Measurements from ENCODE around the gene EIF2AK2. TPM values are rescaled to one million over a fixed set of nuclear protein-coding genes. Genes with fewer than 3 reads are reported as not detected.

Gene EIF2AK2
- total and polyA plus RNA-seq, 10 of the 15 experiments (the other 5 are each of a cell fraction or from before 2014, with no cell fraction given), result 16.2 to 81.4 (median 63.3) TPM

DNA sequence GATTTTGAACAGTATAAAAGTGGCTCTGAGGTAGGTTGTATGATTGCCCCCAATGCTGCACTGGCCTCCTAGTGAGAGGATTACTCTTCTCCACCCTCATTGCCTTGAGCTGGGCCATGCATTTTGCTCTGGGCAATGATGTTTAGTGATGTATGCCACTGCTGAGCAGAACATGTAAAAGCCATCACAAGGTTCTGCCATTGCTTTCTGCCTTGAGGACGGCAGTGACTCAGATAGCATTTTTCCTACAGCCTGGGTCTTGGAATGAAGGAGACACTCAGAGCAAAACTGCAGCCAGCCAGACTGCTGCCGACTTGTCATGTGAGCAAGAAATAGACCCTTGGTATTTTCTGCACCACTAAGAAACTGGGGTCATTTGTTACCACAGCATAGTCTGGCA, 44.8 kb downstream of the EIF2AK2 start:
- FAIRE-seq (no peak), ATAC-seq (no peak), DNase-seq (ENCODE audit: low read depth, low spot score) (no peak)
- in situ Hi-C loops (cut with MboI), result no loop called here
- H3K4me2 ChIP-seq (ENCODE audit: control insufficient read depth, insufficient read depth), result no peak overlapping the region
- no peaks in the 10 kb centered on the region for H3K4me1 ChIP-seq (ENCODE audit: control insufficient read depth, insufficient read depth, low read length)
- H3K27ac ChIP-seq (ENCODE audit: control insufficient read depth, insufficient read depth), result no peak overlapping the region
- 96% methylated on average over 2 of the region's 2 CpGs for WGBS (ENCODE audit: insufficient coverage, insufficient replicate concordance, low lambda C conversion rate, missing lambda C conversion rate)
- no peak overlapping the region for H2AFZ ChIP-seq (ENCODE audit: control insufficient read depth, low read depth, low read length)
- peaks cover 10 to 45% of the 10 kb centered on the region in 2 experiments for H3K36me3 ChIP-seq (ENCODE audit: control insufficient read depth in 2 of 2, insufficient read depth in 2 of 2, low read length in 1 of 2)
- CTCF ChIA-PET, result interaction anchor here (0.6 to 1.4 kb wide), 2 partner anchors 29 to 152 kb away, joined by 3 to 4 read pairs; no protein-coding TSS in a partner anchor
- no TSS peak for BruUV-seq (replicated peaks)
- SMC1A ChIA-PET (ENCODE audit: uncharacterized antibody, unreplicated experiment), result no interaction called here
- H3K9ac ChIP-seq (ENCODE audit: control insufficient read depth, insufficient read depth, low read length), result no peak overlapping the region
- no peaks in the 10 kb centered on the region for H3K79me2 ChIP-seq (ENCODE audit: control insufficient read depth, insufficient read depth, low read length)
- H3K27me3 ChIP-seq (replicated peaks in 1 of 2; ENCODE audit: control insufficient read depth in 2 of 2, insufficient read depth in 2 of 2, low read length in 1 of 2), result no peaks in the 10 kb centered on the region
- TF ChIP-seq RUNX3 (IDR thresholded peaks at IDR 0.05; ENCODE audit: low read length), result no peak
- no peak for TF ChIP-seq POLR2AphosphoS2 (IDR thresholded peaks at IDR 0.05; ENCODE audit: low read depth, low read length)
- TF ChIP-seq, protein P1, sequence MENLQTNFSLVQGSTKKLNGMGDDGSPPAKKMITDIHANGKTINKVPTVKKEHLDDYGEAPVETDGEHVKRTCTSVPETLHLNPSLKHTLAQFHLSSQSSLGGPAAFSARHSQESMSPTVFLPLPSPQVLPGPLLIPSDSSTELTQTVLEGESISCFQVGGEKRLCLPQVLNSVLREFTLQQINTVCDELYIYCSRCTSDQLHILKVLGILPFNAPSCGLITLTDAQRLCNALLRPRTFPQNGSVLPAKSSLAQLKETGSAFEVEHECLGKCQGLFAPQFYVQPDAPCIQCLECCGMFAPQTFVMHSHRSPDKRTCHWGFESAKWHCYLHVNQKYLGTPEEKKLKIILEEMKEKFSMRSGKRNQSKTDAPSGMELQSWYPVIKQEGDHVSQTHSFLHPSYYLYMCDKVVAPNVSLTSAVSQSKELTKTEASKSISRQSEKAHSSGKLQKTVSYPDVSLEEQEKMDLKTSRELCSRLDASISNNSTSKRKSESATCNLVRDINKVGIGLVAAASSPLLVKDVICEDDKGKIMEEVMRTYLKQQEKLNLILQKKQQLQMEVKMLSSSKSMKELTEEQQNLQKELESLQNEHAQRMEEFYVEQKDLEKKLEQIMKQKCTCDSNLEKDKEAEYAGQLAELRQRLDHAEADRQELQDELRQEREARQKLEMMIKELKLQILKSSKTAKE (IDR thresholded peaks at IDR 0.05; ENCODE audit: low read depth, poor library complexity, severe bottlenecking), result no peak
- no peak for TF ChIP-seq SMAD1 (IDR thresholded peaks at IDR 0.05; ENCODE audit: low read depth, partially characterized antibody)
- RAD21 ChIA-PET (ENCODE audit: unreplicated experiment), result interaction anchor here (0.6 kb wide), 1 partner anchor 167 kb away, joined by 3 read pairs; no protein-coding TSS in a partner anchor
- no peaks in the 10 kb centered on the region for H3K9me3 ChIP-seq (replicated peaks; ENCODE audit: control insufficient read depth, insufficient read depth, low read length)
- H3K4me3 ChIP-seq, result no peak overlapping the region
- intact Hi-C loops (cut with micrococcal nuclease; ENCODE audit: unreplicated experiment), result no loop called here
- POLR2A ChIA-PET, result no interaction called here
- no peaks in the 10 kb centered on the region for H4K20me1 ChIP-seq (ENCODE audit: control insufficient read depth, insufficient read depth)

Measured in GM12878 (cell line).